Prostate gland (tissue), 2 donors: Measurements from ENCODE around the gene SPARCL1. TPM values are rescaled to one million over a fixed set of nuclear protein-coding genes. Genes with fewer than 3 reads are reported as not detected.
A peak's percentile ranks its signal among the peaks of the same experiment; 100 is the strongest.
"Not testable (repeated sequence)": the region's sequence is repeated elsewhere in the genome, so short reads cannot be mapped to it uniquely, and the experiment has no call there.

ENCODE experiments used
- DNase-seq: peaks from one replicate; pipeline ENCODE4 v3.0.0-alpha.2; 2019; ENCODE audit warnings: low spot score
- H3K27ac ChIP-seq, 2 donors: fragments of 200-600 bp; sonication (generic); 2 replicates each; pipeline ENCODE4 v1.5.1; 2017 to 2019
- H3K27me3 ChIP-seq: fragments of 200-600 bp; sonication (generic); replicated peaks from 2 replicates; pipeline ENCODE4 v1.5.1; 2019; ENCODE audit not compliant: insufficient read depth
- H3K36me3 ChIP-seq, 2 donors: fragments of 200-600 bp; sonication (generic); 1 replicate in 1 of 2; 2 replicates in 1 of 2; pipeline versions ENCODE4 v1.5.1 to v1.8.1; 2017 to 2019
- H3K4me1 ChIP-seq: fragments of 200-600 bp; sonication (generic); replicated peaks from 2 replicates; pipeline ENCODE4 v1.5.1; 2019
- H3K4me3 ChIP-seq, 2 donors: fragments of 200-600 bp; sonication (generic); 2 replicates each; pipeline ENCODE4 v1.5.1; 2017 to 2019
- H3K9me3 ChIP-seq: fragments of 200-600 bp; sonication (generic); 2 replicates; pipeline ENCODE4 v1.5.1; 2017
- CTCF ChIP-seq, 4 experiments: fragments of 200-600 bp in 2 of 4; fragments of 450-650 bp in 2 of 4; sonication (generic) in 2 of 4; IDR thresholded peaks; 1 replicate in 3 of 4; 2 replicates in 1 of 4; pipeline ENCODE4 v1.5.1; 2016 to 2019; ENCODE audit warnings: antibody characterized with exemption in 4 of 4, mild to moderate bottlenecking in 2 of 4, moderate library complexity in 2 of 4
- POLR2A ChIP-seq: fragments of 450-650 bp; IDR thresholded peaks from one replicate; pipeline ENCODE4 v1.6.1; 2016; ENCODE audit warnings: antibody characterized with exemption, mild to moderate bottlenecking
- POLR2AphosphoS5 ChIP-seq: sonication (generic); formaldehyde crosslinking; IDR thresholded peaks from one replicate; pipeline ENCODE4 v1.6.1; 2017; ENCODE audit warnings: antibody characterized with exemption
- WGBS: methylation state at CpG from one replicate; pipeline ENCODE4 v1.1.5; 2018; 5-methylcytosine and 5-hydroxymethylcytosine counted together
- intact Hi-C: fragments of 100-400 bp; cut with DNase I; formaldehyde crosslinking; loops from one replicate; pipeline ENCODE4 v1.14.2; 2022
- total RNA-seq, 2 donors: library from RNA; depleted of rRNA; stranded (reverse); fragments of >200 nt; gene quantifications; one replicate each; pipeline ENCODE4 v1.1.0, GENCODE V29; 2016

Gene SPARCL1
- total RNA-seq, 2 donors from 2014 or later = 248 to 377 TPM

- H3K27me3 ChIP-seq = no peaks in the 10 kb centered on the region
- no peak for DNase-seq
- intact Hi-C loops = no loop called here
- H3K4me3 ChIP-seq = no peak overlapping the region
- H3K36me3 ChIP-seq = no peaks in the 10 kb centered on the region
- no peak for TF ChIP-seq CTCF (IDR thresholded peaks at IDR 0.05)
- no peak for TF ChIP-seq POLR2A
- TF ChIP-seq POLR2AphosphoS5 = no peak
- no peaks in the 10 kb centered on the region for H3K9me3 ChIP-seq
- 8% methylated on average over 1 of the region's 1 CpG for WGBS
- H3K4me1 ChIP-seq = peaks cover 5% of the 10 kb centered on the region
- H3K27ac ChIP-seq = peak overlapping the region in 1 of 2 donors; percentile 18
Measured at GRCh38 chr4:87427518-87427868, 101.7 kb downstream of the SPARCL1 start.

DNA sequence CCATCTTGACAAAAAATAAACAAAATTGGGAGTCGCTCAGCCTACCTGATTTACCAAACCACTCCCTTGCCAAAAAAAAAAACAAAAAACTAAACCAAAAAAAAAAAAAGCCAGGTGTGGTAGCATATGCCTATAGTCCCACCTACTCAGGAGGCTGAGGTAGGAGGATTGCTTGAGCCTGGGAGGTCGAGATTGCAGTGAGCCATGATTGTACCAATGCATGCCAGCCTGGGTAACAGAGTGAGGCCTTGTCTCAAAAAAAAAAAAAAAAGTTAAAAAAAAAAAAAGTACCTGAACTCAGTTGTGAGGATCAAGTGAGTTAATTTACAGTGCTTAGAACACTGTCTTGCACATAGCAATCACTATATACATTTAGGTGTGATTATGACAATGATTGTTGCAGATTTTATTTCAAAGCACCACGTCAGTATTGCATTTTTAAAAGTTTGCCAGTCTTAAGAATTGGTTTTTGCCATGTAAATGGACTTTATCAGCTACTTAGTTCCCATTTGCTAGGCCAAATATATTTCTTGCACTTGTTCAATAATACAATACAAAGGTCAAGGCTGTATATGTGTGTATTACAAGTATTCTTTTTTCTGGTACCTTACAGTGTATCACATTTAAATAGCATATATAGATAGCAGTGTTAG, 102.2 kb downstream of the SPARCL1 start:
- no peaks in the 10 kb centered on the region for H3K9me3 ChIP-seq
- H3K4me1 ChIP-seq = peaks cover 5% of the 10 kb centered on the region
- WGBS = 71% methylated on average over 3 of the region's 3 CpGs
- intact Hi-C loops = no loop called here
- TF ChIP-seq CTCF (IDR thresholded peaks at IDR 0.05) (no peak), POLR2A (no peak), POLR2AphosphoS5 (no peak)
- no peak overlapping the region for H3K4me3 ChIP-seq
- DNase-seq = no peak
- no peak overlapping the region for H3K27ac ChIP-seq
- H3K36me3 ChIP-seq = no peaks in the 10 kb centered on the region
- H3K27me3 ChIP-seq = no peaks in the 10 kb centered on the region

DNA sequence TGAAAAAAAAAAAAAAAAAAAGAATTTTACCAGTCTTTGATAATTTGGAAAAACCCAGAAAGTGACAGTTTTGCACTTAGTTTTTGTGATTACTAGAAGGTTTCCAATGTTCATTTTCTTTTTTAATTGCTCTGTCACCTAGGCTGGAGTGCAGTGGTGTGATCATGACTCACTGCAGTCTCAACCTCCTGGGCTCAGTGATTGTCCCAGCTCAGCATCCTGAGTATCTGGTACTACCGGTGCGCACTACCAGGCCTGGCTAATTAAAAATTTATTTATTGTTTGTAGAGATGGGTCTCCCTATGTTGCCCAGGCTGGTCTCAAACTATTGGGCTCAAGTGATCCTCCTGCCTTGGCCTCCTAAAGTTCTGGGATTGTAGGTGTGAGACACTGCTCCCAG, 103.5 kb downstream of the SPARCL1 start:
- Histone ChIP-seq H3K9me3 (no peaks in the 10 kb centered on the region), H3K4me3 (no peak overlapping the region), H3K4me1 (peaks cover 11% of the 10 kb centered on the region), H3K27ac (no peak overlapping the region), H3K36me3 (no peaks in the 10 kb centered on the region), H3K27me3 (no peaks in the 10 kb centered on the region)
- WGBS = 86% methylated on average over 2 of the region's 2 CpGs
- intact Hi-C loops = no loop called here
- DNase-seq = no peak
- no peak for TF ChIP-seq CTCF (IDR thresholded peaks at IDR 0.05)
- no peak for TF ChIP-seq POLR2AphosphoS5
- no peak for TF ChIP-seq POLR2A

DNA sequence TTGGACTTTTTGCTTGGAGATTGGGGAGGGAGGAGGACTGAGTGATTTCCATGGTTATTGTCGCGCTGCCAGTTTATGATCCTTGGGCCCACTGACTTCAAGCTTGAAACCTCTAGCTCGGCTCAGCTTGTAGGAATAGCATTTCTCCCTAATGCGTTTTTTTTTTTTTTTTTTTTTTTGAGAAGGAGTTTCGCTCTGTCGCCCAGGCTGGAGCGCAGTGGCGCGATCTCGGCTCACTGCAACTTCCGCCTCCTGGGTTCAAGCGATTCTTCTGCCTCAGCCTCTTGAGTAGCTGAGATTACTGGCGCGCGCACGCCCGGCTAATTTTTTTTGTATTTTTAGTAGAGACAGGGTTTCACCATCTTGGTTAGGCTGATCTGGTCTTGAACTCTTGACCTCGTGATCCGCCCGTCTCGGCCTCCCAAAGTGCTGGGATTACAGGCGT, 105.1 kb downstream of the SPARCL1 start:
- H3K27ac ChIP-seq, H3K36me3 ChIP-seq, intact Hi-C loops, H3K27me3 ChIP-seq, H3K9me3 ChIP-seq, DNase-seq: not testable (repeated sequence)
- Histone ChIP-seq H3K4me1 (peaks cover 16% of the 10 kb centered on the region), H3K4me3 (peak overlapping the region in 1 of 2 donors; percentile 14)
- WGBS = 89% methylated on average over 22 of the region's 22 CpGs

Other genes starting within 250 kb of the SPARCL1 start
- gene HSD17B13, start 206.5 kb downstream of the SPARCL1 start, total RNA-seq = 1 to 10 TPM; 1.7 to 8.3 TPM
- 10 to 100 TPM; 38.2 to 45.2 TPM for gene HSD17B11, start 138.2 kb downstream of the SPARCL1 start, total RNA-seq
- gene NUDT9, start 106.8 kb downstream of the SPARCL1 start, total RNA-seq = 10 to 100 TPM; 30.4 to 37.9 TPM
- gene DSPP, start 79.2 kb upstream of the SPARCL1 start, total RNA-seq = not detected
- not detected for gene DMP1, start 120.9 kb upstream of the SPARCL1 start, total RNA-seq